Esophagus (tissue), 2 donors: ENCODE measurements around the gene ADD3. TPM values are rescaled to one million over a fixed set of nuclear protein-coding genes. Genes with fewer than 3 reads are reported as not detected.
A peak's percentile ranks its signal among the peaks of the same experiment; 100 is the strongest.

Experiments
- H3K27ac ChIP-seq, 2 donors: one replicate each; pipeline ENCODE4 v1.5.1; 2013; ENCODE audit warnings: low read depth in 2 of 2, mild to moderate bottlenecking in 2 of 2, inconsistent platforms in 1 of 2, low read length in 1 of 2, moderate library complexity in 1 of 2
- H3K27me3 ChIP-seq, 2 donors: one replicate each; pipeline ENCODE4 v1.6.1; 2013; ENCODE audit warnings: low read length in 2 of 2, control low read depth in 1 of 2, mild to moderate bottlenecking in 1 of 2; ENCODE audit not compliant: insufficient read depth in 2 of 2, control insufficient read depth in 1 of 2
- H3K36me3 ChIP-seq, 2 donors: one replicate each; pipeline ENCODE4 v1.6.1; 2013; ENCODE audit warnings: low read length in 1 of 2; ENCODE audit not compliant: control insufficient read depth in 2 of 2, insufficient read depth in 2 of 2
- H3K4me1 ChIP-seq, 2 donors: one replicate each; pipeline ENCODE4 v1.6.1; 2013; ENCODE audit warnings: low read length in 1 of 2; ENCODE audit not compliant: control insufficient read depth in 2 of 2, insufficient read depth in 2 of 2
- H3K4me3 ChIP-seq, 2 donors: one replicate each; pipeline ENCODE4 v1.5.1; 2013; ENCODE audit warnings: low read length in 2 of 2, mild to moderate bottlenecking in 2 of 2, low read depth in 1 of 2, moderate library complexity in 1 of 2
- H3K9me3 ChIP-seq, 2 donors: one replicate each; pipeline ENCODE4 v1.6.1; 2013; ENCODE audit warnings: mild to moderate bottlenecking in 2 of 2, low read depth in 1 of 2, low read length in 1 of 2, moderate library complexity in 1 of 2; ENCODE audit not compliant: control insufficient read depth in 2 of 2, insufficient read depth in 1 of 2
- WGBS, 2 donors: extraction: QIAGEN DNeasy Blood & Tissue Kit; methylation state at CpG; one replicate each; pipeline ENCODE4 v1.1.7; 2013; 5-methylcytosine and 5-hydroxymethylcytosine counted together
- polyA plus RNA-seq, 2 donors: library from polyadenylated mRNA; stranded (reverse); fragments of 200-250 nt; gene quantifications; one replicate each; pipeline ENCODE4 v1.2.3, GENCODE V29; 2013
- donor health status: healthy with polysubstance abuse.
- donor health status: Bipolar disorder and iron deficiency.

The ADD3 gene
- polyA plus RNA-seq, 2 donors, result 20.0 to 24.0 TPM

GRCh38 chr10:110074298-110074697, 66.5 kb downstream of the ADD3 start:
- 61 to 78% methylated on average over 3 of the region's 3 CpGs for WGBS, 2 donors
- Histone ChIP-seq H3K4me3 (no peak overlapping the region), H3K4me1 (no peaks in the 10 kb centered on the region), H3K9me3 (no peaks in the 10 kb centered on the region), H3K27me3 (no peaks in the 10 kb centered on the region), H3K36me3 (no peaks in the 10 kb centered on the region), H3K27ac (no peak overlapping the region)

GRCh38 chr10:110074758-110075671, 67.2 kb downstream of the ADD3 start:
- Histone ChIP-seq H3K36me3 (no peaks in the 10 kb centered on the region), H3K27me3 (no peaks in the 10 kb centered on the region), H3K27ac (peak overlapping the region in 1 of 2 donors; percentile 31), H3K9me3 (no peaks in the 10 kb centered on the region), H3K4me3 (no peak overlapping the region), H3K4me1 (no peaks in the 10 kb centered on the region)
- 59 to 73% methylated on average over 2 of the region's 2 CpGs for WGBS, 2 donors

GRCh38 chr10:110075686-110076085, 67.9 kb downstream of the ADD3 start:
- no peak overlapping the region for H3K27ac ChIP-seq
- H3K9me3 ChIP-seq, result no peaks in the 10 kb centered on the region
- no peak overlapping the region for H3K4me3 ChIP-seq
- no peaks in the 10 kb centered on the region for H3K27me3 ChIP-seq
- no peaks in the 10 kb centered on the region for H3K36me3 ChIP-seq
- no peaks in the 10 kb centered on the region for H3K4me1 ChIP-seq

GRCh38 chr10:110076559-110077318, 69.0 kb downstream of the ADD3 start:
- H3K4me3 ChIP-seq, result no peak overlapping the region
- no peaks in the 10 kb centered on the region for H3K9me3 ChIP-seq
- no peaks in the 10 kb centered on the region for H3K27me3 ChIP-seq
- no peaks in the 10 kb centered on the region for H3K36me3 ChIP-seq
- H3K27ac ChIP-seq, result peak overlapping the region; percentile 24 to 52
- no peaks in the 10 kb centered on the region for H3K4me1 ChIP-seq

- no peak overlapping the region for H3K4me3 ChIP-seq
- 76 to 77% methylated on average over 5 of the region's 5 CpGs for WGBS, 2 donors
- peak overlapping the region in 1 of 2 donors; percentile 25 for H3K27ac ChIP-seq
- H3K4me1 ChIP-seq, result peaks cover 0 to 2% of the 10 kb centered on the region in 2 donors
- no peaks in the 10 kb centered on the region for H3K36me3 ChIP-seq
- no peaks in the 10 kb centered on the region for H3K9me3 ChIP-seq
- H3K27me3 ChIP-seq, result no peaks in the 10 kb centered on the region
These were observed 69.8 kb downstream of the ADD3 start for GRCh38 chr10:110077436-110078130.

GRCh38 chr10:110078317-110078716, 70.5 kb downstream of the ADD3 start:
- H3K4me1 ChIP-seq, result peaks cover 0 to 2% of the 10 kb centered on the region in 2 donors
- no peaks in the 10 kb centered on the region for H3K27me3 ChIP-seq
- no peak overlapping the region for H3K4me3 ChIP-seq
- no peaks in the 10 kb centered on the region for H3K9me3 ChIP-seq
- no peak overlapping the region for H3K27ac ChIP-seq
- 71 to 74% methylated on average over 3 of the region's 3 CpGs for WGBS, 2 donors
- no peaks in the 10 kb centered on the region for H3K36me3 ChIP-seq

GRCh38 chr10:110081911-110082310, 74.1 kb downstream of the ADD3 start:
- no peak overlapping the region for H3K27ac ChIP-seq
- H3K4me1 ChIP-seq, result peaks cover 0 to 2% of the 10 kb centered on the region in 2 donors

GRCh38 chr10:110083884-110084283, 76.1 kb downstream of the ADD3 start:
- Histone ChIP-seq H3K9me3 (no peaks in the 10 kb centered on the region), H3K4me1 (peaks cover 0 to 2% of the 10 kb centered on the region in 2 donors), H3K4me3 (no peak overlapping the region), H3K27ac (no peak overlapping the region), H3K36me3 (no peaks in the 10 kb centered on the region), H3K27me3 (no peaks in the 10 kb centered on the region)

More at GRCh38 chr10:110081911-110082310, 74.1 kb downstream of the ADD3 start:
- no peak overlapping the region for H3K4me3 ChIP-seq
- no peaks in the 10 kb centered on the region for H3K27me3 ChIP-seq
- H3K9me3 ChIP-seq, result no peaks in the 10 kb centered on the region
- 37 to 42% methylated on average over 3 of the region's 3 CpGs for WGBS, 2 donors
- H3K36me3 ChIP-seq, result no peaks in the 10 kb centered on the region

- peaks cover 0 to 2% of the 10 kb centered on the region in 2 donors for H3K4me1 ChIP-seq
- no peaks in the 10 kb centered on the region for H3K27me3 ChIP-seq
- no peaks in the 10 kb centered on the region for H3K9me3 ChIP-seq
- H3K36me3 ChIP-seq, result no peaks in the 10 kb centered on the region
- H3K4me3 ChIP-seq, result no peak overlapping the region
- no peak overlapping the region for H3K27ac ChIP-seq
- 90 to 92% methylated on average over 4 of the region's 4 CpGs for WGBS, 2 donors
These were observed 79.9 kb downstream of the ADD3 start for GRCh38 chr10:110087682-110088081.
